Endothelial cell of umbilical vein (primary cell): ENCODE data around the gene ABCC2. TPM values are rescaled to one million over a fixed set of nuclear protein-coding genes. Genes with fewer than 3 reads are reported as not detected.

ENCODE experiments used
- BruUV-seq: library from RNA; stranded (reverse); fragments of 400-500 nt; replicated peaks from 2 replicates; lab custom pipeline; 2021; lab: Mats Ljungman, UMichigan
- CTCF ChIA-PET: fragments of 300-600, 350-600 bp; sonication (Branson Sonifier 250); formaldehyde crosslinking; loops from one replicate; lab custom pipeline; 2021; ENCODE audit warnings: antibody characterized with exemption, inconsistent platforms; lab: Charles Lee
- POLR2A ChIA-PET: fragments of 300-600, 350-600 bp; sonication (Branson Sonifier 250); formaldehyde crosslinking; loops from one replicate; lab custom pipeline; 2021; ENCODE audit warnings: antibody characterized with exemption, inconsistent platforms; lab: Charles Lee
- DNase-seq: peaks from one replicate; pipeline ENCODE4 v3.0.0-alpha.2; 2011; ENCODE audit warnings: low read depth, low spot score
- FAIRE-seq: peaks from 2 replicates; lab custom pipeline; 2011; peaks lifted over from hg19 to GRCh38; lab: Jason Lieb, UNC
- H2AFZ ChIP-seq: 2 replicates; pipeline ENCODE4 v1.6.0; 2012; ENCODE audit warnings: low read depth, low read length, control low read depth, inconsistent platforms
- H3K27ac ChIP-seq: 2 replicates; pipeline ENCODE4 v1.5.1; 2011; ENCODE audit warnings: low read depth, mild to moderate bottlenecking, control low read depth, low read length, moderate library complexity; ENCODE audit not compliant: insufficient read depth
- H3K27me3 ChIP-seq, 2 experiments: 2 replicates each; pipeline versions ENCODE4 v1.6.0 to v1.6.1; 2011; ENCODE audit warnings: low read length in 2 of 2, mixed read lengths in 1 of 2; ENCODE audit not compliant: control insufficient read depth in 2 of 2, insufficient read depth in 2 of 2
- H3K36me3 ChIP-seq, 2 experiments: 2 replicates in 1 of 2; 3 replicates in 1 of 2; pipeline ENCODE4 v1.5.1; 2011; ENCODE audit warnings: low read length in 2 of 2, mild to moderate bottlenecking in 1 of 2, moderate library complexity in 1 of 2; ENCODE audit not compliant: control insufficient read depth in 2 of 2, insufficient read depth in 2 of 2; ENCODE audit errors: extremely low read depth in 1 of 2
- H3K4me1 ChIP-seq: 3 replicates; pipeline ENCODE4 v1.5.1; 2011; ENCODE audit warnings: mild to moderate bottlenecking, low read length; ENCODE audit not compliant: control insufficient read depth, insufficient read depth; ENCODE audit errors: extremely low read depth
- H3K4me2 ChIP-seq: 2 replicates; pipeline ENCODE4 v1.6.1; 2011; ENCODE audit warnings: low read length, control low read depth, mixed read lengths; ENCODE audit not compliant: insufficient read depth
- H3K4me3 ChIP-seq, 3 experiments: fragments of 200-600 bp in 1 of 3; sonication (generic), shearing (Covaris generic) in 1 of 3; replicated peaks in 1 of 3; 2 replicates each; pipeline ENCODE4 v1.5.1; 2011 to 2016; ENCODE audit warnings: control low read depth in 3 of 3, low read length in 3 of 3, mild to moderate bottlenecking in 2 of 3, inconsistent platforms in 1 of 3, low read depth in 1 of 3, moderate library complexity in 1 of 3; ENCODE audit not compliant: insufficient read depth in 1 of 3
- H3K79me2 ChIP-seq: 2 replicates; pipeline ENCODE4 v1.6.0; 2012; ENCODE audit warnings: low read length, inconsistent platforms; ENCODE audit not compliant: control insufficient read depth, insufficient read depth
- H3K9ac ChIP-seq: replicated peaks from 2 replicates; pipeline ENCODE3; 2011; ENCODE audit warnings: low read length, control low read depth; ENCODE audit not compliant: insufficient read depth; ENCODE audit errors: extremely low read depth
- H3K9me1 ChIP-seq: replicated peaks from 3 replicates; pipeline ENCODE4 v1.6.0; 2011; ENCODE audit warnings: mild to moderate bottlenecking, low read length; ENCODE audit not compliant: control insufficient read depth, insufficient read depth; ENCODE audit errors: extremely low read depth
- H3K9me3 ChIP-seq: replicated peaks from 2 replicates; pipeline ENCODE4 v1.5.1; 2012; ENCODE audit warnings: low read length, inconsistent platforms; ENCODE audit not compliant: control insufficient read depth, insufficient read depth
- H4K20me1 ChIP-seq: replicated peaks from 2 replicates; pipeline ENCODE3; 2011; ENCODE audit warnings: mild to moderate bottlenecking, low read length; ENCODE audit not compliant: control insufficient read depth, insufficient read depth; ENCODE audit errors: extremely low read depth
- CTCF ChIP-seq, 2 donors: IDR thresholded peaks; 1 replicate in 1 of 2; 2 replicates in 1 of 2; pipeline ENCODE4 v1.5.1; 2011; ENCODE audit warnings: low read length in 2 of 2, mild to moderate bottlenecking in 2 of 2, moderate library complexity in 2 of 2, control low read depth in 1 of 2, inconsistent platforms in 1 of 2, low read depth in 1 of 2; ENCODE audit not compliant: insufficient read depth in 1 of 2; ENCODE audit errors: extremely low read depth in 1 of 2
- GATA2 ChIP-seq: IDR thresholded peaks from 2 replicates; pipeline ENCODE4 v1.7.0; 2011; ENCODE audit warnings: low read depth, mild to moderate bottlenecking, moderate library complexity, mixed read lengths, low read length; ENCODE audit not compliant: insufficient read length, insufficient read depth
- MAX ChIP-seq: IDR thresholded peaks from 2 replicates; pipeline ENCODE4 v1.6.1; 2011; ENCODE audit not compliant: insufficient read depth, insufficient read length
- MYC ChIP-seq: IDR thresholded peaks from one replicate; pipeline ENCODE4 v1.6.1; 2011; ENCODE audit warnings: mild to moderate bottlenecking, low read depth, low read length
- POLR2A ChIP-seq: IDR thresholded peaks from 2 replicates; pipeline ENCODE4 v1.6.1; 2012; ENCODE audit warnings: low read depth, mild to moderate bottlenecking, control low read depth, low read length
- dilution Hi-C: fragments of 300-500 bp; cut with MboI; formaldehyde crosslinking; loops from one replicate; pipeline ENCODE4 v1.15.0; 2019; ENCODE audit warnings: low sequenced_read_pairs; ENCODE audit not compliant: extremely low pct_ligation_motif_present
- intact Hi-C: fragments of 100-400 bp; cut with micrococcal nuclease; formaldehyde crosslinking; loops from one replicate; pipeline ENCODE4 v1.10.0; 2022
- polyA plus RNA-seq, 4 experiments: library from polyadenylated mRNA; depleted of rRNA in 3 of 4; stranded (reverse) in 3 of 4; unstranded in 1 of 4; fragments of >200 nt; gene quantifications; 2 replicates each; pipeline versions ENCODE4 v1.2.1 to v1.2.3, GENCODE V29; 2011 to 2012; ENCODE audit warnings: missing spikeins in 1 of 4
- total RNA-seq: library from RNA; stranded (reverse); gene quantifications from 2 replicates; pipeline ENCODE4 v1.2.3, GENCODE V29; 2021

ABCC2 gene
- total and polyA plus RNA-seq, 2 donors (not counting 3 experiments of a cell fraction or from before 2014, with no cell fraction given) = 1.5 to 3.3 TPM

GRCh38 chr10:99880080-99880835 is 97.8 kb downstream of the ABCC2 start:
- Histone ChIP-seq H2AFZ (no peak overlapping the region), H3K79me2 (peaks cover 12% of the 10 kb centered on the region), H3K9me3 (no peaks in the 10 kb centered on the region), H3K27ac (peak overlapping the region; percentile 72), H3K4me3 (no peak overlapping the region), H4K20me1 (no peaks in the 10 kb centered on the region), H3K27me3 (no peaks in the 10 kb centered on the region), H3K4me2 (peak overlapping the region; percentile 11), H3K9ac (peak overlapping the region; percentile 10), H3K9me1 (no peaks in the 10 kb centered on the region), H3K4me1 (peaks cover 22% of the 10 kb centered on the region), H3K36me3 (peaks cover 37 to 50% of the 10 kb centered on the region in 2 experiments)
- no peak for TF ChIP-seq CTCF (IDR thresholded peaks at IDR 0.05; ENCODE audit: extremely low read depth in 1 of 2, insufficient read depth in 1 of 2, low read depth in 1 of 2, low read length in 2 of 2)
- TF ChIP-seq MAX = no peak
- dilution Hi-C loops = no loop called here
- CTCF ChIA-PET = interaction anchor here (0.7 to 3.1 kb wide), 8 partner anchors 9 to 166 kb away, joined by 3 to 20 read pairs (median 6); partner anchors contain the start of gene DNMBP
- DNase-seq (peak; percentile 81), FAIRE-seq (peak; percentile 87)
- POLR2A ChIA-PET = interaction anchor here (0.5 kb wide), 1 partner anchor 85 kb away, joined by 3 read pairs; no protein-coding TSS in a partner anchor
- intact Hi-C loops = loop anchor here (1.0 to 2.0 kb wide), 3 partner anchors 15 to 148 kb away; partner anchors contain the start of genes COX15 and CUTC
- no TSS peak for BruUV-seq

GRCh38 chr10:99881371-99881770 is 98.9 kb downstream of the ABCC2 start:
- FAIRE-seq (peak; percentile 73), DNase-seq (no peak)
- Histone ChIP-seq H4K20me1 (no peaks in the 10 kb centered on the region), H3K27ac (peak overlapping the region; percentile 72), H3K4me3 (no peak overlapping the region), H2AFZ (no peak overlapping the region), H3K27me3 (no peaks in the 10 kb centered on the region), H3K4me1 (peaks cover 22% of the 10 kb centered on the region), H3K9me3 (no peaks in the 10 kb centered on the region), H3K79me2 (peaks cover 12% of the 10 kb centered on the region), H3K36me3 (peaks cover 47 to 52% of the 10 kb centered on the region in 2 experiments), H3K4me2 (no peak overlapping the region), H3K9ac (no peak overlapping the region), H3K9me1 (no peaks in the 10 kb centered on the region)
- ChIA-PET POLR2A (no interaction called here), CTCF (interaction anchor here (1.5 to 3.1 kb wide), 4 partner anchors 14 to 128 kb away, joined by 4 to 20 read pairs (median 8); partner anchors contain the start of gene DNMBP)
- no TSS peak for BruUV-seq
- intact Hi-C loops = loop anchor here (2.0 kb wide), 2 partner anchors 17 to 37 kb away; no protein-coding TSS in a partner anchor
- TF ChIP-seq GATA2 (no peak), MYC (no peak), POLR2A (peak; percentile 23)
- dilution Hi-C loops = no loop called here
